ENCODE measurements around the gene EFHD2.

The EFHD2 gene

GRCh38 chr1:15413563-15414444, 4.1 kb downstream of the EFHD2 start:
- H3K4me3 ChIP-seq (replicated peaks; ENCODE audit: insufficient read depth, low read length): no peak overlapping the region
- DNase-seq (ENCODE audit: low read depth in 1 of 2, low spot score in 1 of 2): no peak
- peak overlapping the region; percentile 23 for H3K27ac ChIP-seq (replicated peaks)
- TF ChIP-seq SPI1 (IDR thresholded peaks at IDR 0.05; ENCODE audit: borderline replicate concordance, low read depth) (no peak), GABPA (IDR thresholded peaks at IDR 0.05; ENCODE audit: low read depth) (no peak), REST (IDR thresholded peaks at IDR 0.05; ENCODE audit: insufficient replicate concordance, low read depth) (no peak), POLR2AphosphoS5 (IDR thresholded peaks at IDR 0.05; ENCODE audit: low read depth) (no peak), CTCF (IDR thresholded peaks at IDR 0.05; ENCODE audit: insufficient read depth, low read length) (no peak)
- no peaks in the 10 kb centered on the region for H3K27me3 ChIP-seq (ENCODE audit: insufficient read depth, poor library complexity, severe bottlenecking)

- no peak for DNase-seq (ENCODE audit: low read depth in 1 of 2, low spot score in 1 of 2)
- Histone ChIP-seq H3K27ac (replicated peaks) (peak overlapping the region; percentile 23), H3K27me3 (ENCODE audit: insufficient read depth, poor library complexity, severe bottlenecking) (no peaks in the 10 kb centered on the region), H3K4me3 (replicated peaks; ENCODE audit: insufficient read depth, low read length) (no peak overlapping the region)
- no peak for TF ChIP-seq REST (IDR thresholded peaks at IDR 0.05; ENCODE audit: insufficient replicate concordance, low read depth)
- TF ChIP-seq GABPA (IDR thresholded peaks at IDR 0.05; ENCODE audit: low read depth): no peak
- TF ChIP-seq POLR2AphosphoS5 (IDR thresholded peaks at IDR 0.05; ENCODE audit: low read depth): no peak
- TF ChIP-seq SPI1 (IDR thresholded peaks at IDR 0.05; ENCODE audit: borderline replicate concordance, low read depth): no peak
These were observed 4.8 kb downstream of the EFHD2 start for GRCh38 chr1:15414445-15414983.

GRCh38 chr1:15417059-15417934, 7.6 kb downstream of the EFHD2 start:
- no peak overlapping the region for H3K4me3 ChIP-seq (replicated peaks; ENCODE audit: insufficient read depth, low read length)
- peak overlapping the region; percentile 52; the same call in 1 of the 2 replicates for H3K27ac ChIP-seq (replicated peaks)
- no peak for TF ChIP-seq REST (IDR thresholded peaks at IDR 0.05; ENCODE audit: insufficient replicate concordance, low read depth)
- TF ChIP-seq CTCF (IDR thresholded peaks at IDR 0.05; ENCODE audit: insufficient read depth, low read length): no peak
- TF ChIP-seq POLR2AphosphoS5 (IDR thresholded peaks at IDR 0.05; ENCODE audit: low read depth): no peak
- TF ChIP-seq SPI1 (IDR thresholded peaks at IDR 0.05; ENCODE audit: borderline replicate concordance, low read depth): peak; percentile 38; the same call in 1 of the 2 replicates
- TF ChIP-seq GABPA (IDR thresholded peaks at IDR 0.05; ENCODE audit: low read depth): no peak
- DNase-seq (ENCODE audit: low read depth in 1 of 2, low spot score in 1 of 2): peak in 1 of 2 experiments; percentile 26
- no peaks in the 10 kb centered on the region for H3K27me3 ChIP-seq (ENCODE audit: insufficient read depth, poor library complexity, severe bottlenecking)

Data from HL-60 (cell line).